Epithelial cell of esophagus (primary cell): ENCODE results near the gene CACNA1D.
A peak's percentile ranks its signal among the peaks of the same experiment; 100 is the strongest.

Experiments used
- DNase-seq: peaks from one replicate; pipeline ENCODE4 v3.0.0; 2010; ENCODE audit warnings: low read depth
- H3K4me3 ChIP-seq: 2 replicates; pipeline ENCODE4 v1.5.1; 2011; ENCODE audit warnings: mild to moderate bottlenecking, low read length, control low read depth
- CTCF ChIP-seq: IDR thresholded peaks from 2 replicates; pipeline ENCODE4 v1.5.1; 2011; ENCODE audit warnings: low read depth, mild to moderate bottlenecking, low read length, control low read depth, inconsistent platforms; ENCODE audit not compliant: insufficient read depth; ENCODE audit errors: missing control alignments

The CACNA1D gene

GRCh38 chr3:53776494-53777101, 282.2 kb downstream of the CACNA1D start:
- peak; percentile 41 for DNase-seq
- no peak for TF ChIP-seq CTCF
- no peak overlapping the region for H3K4me3 ChIP-seq

- TF ChIP-seq CTCF: no peak
- DNase-seq: no peak
- H3K4me3 ChIP-seq: no peak overlapping the region
These were observed 283.1 kb downstream of the CACNA1D start for GRCh38 chr3:53777468-53777867.

GRCh38 chr3:53778153-53778552, 283.7 kb downstream of the CACNA1D start:
- no peak overlapping the region for H3K4me3 ChIP-seq

GRCh38 chr3:53780171-53780570, 285.8 kb downstream of the CACNA1D start:
- TF ChIP-seq CTCF: no peak
- no peak overlapping the region for H3K4me3 ChIP-seq
- DNase-seq: peak; percentile 2

More at GRCh38 chr3:53778153-53778552, 283.7 kb downstream of the CACNA1D start:
- no peak for DNase-seq
- no peak for TF ChIP-seq CTCF

- no peak for DNase-seq
- TF ChIP-seq CTCF: no peak
- H3K4me3 ChIP-seq: no peak overlapping the region
These were observed 286.4 kb downstream of the CACNA1D start for GRCh38 chr3:53780806-53781205.

GRCh38 chr3:53787016-53787415, 292.6 kb downstream of the CACNA1D start:
- no peak for DNase-seq
- no peak for TF ChIP-seq CTCF
- no peak overlapping the region for H3K4me3 ChIP-seq

- TF ChIP-seq CTCF: no peak
- no peak overlapping the region for H3K4me3 ChIP-seq
- no peak for DNase-seq
These were observed 293.6 kb downstream of the CACNA1D start for GRCh38 chr3:53788038-53788437.
